ENCODE results near the gene DNAH14.

DNA sequence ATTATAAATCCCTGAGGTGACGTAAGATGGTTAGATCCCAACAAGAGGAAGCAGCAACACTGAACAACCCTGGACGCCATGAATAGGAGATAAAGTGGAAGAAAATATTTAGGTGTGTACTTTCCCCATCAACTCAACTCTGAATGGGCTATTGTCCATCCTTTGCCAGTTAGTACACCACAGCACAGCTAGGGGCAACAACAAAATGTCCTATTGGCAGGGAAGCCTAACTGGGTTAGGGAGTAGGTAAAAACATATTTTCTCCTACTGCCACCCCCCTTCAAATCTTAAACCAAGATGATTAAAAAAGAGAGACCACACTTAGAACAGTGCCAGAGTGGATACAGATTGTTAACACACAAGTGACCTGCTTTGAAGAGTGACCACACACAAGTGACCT, 278.3 kb downstream of the DNAH14 start:
- TF ChIP-seq POLR2A (IDR thresholded peaks at IDR 0.05) = no peak
- TF ChIP-seq, protein P1, sequence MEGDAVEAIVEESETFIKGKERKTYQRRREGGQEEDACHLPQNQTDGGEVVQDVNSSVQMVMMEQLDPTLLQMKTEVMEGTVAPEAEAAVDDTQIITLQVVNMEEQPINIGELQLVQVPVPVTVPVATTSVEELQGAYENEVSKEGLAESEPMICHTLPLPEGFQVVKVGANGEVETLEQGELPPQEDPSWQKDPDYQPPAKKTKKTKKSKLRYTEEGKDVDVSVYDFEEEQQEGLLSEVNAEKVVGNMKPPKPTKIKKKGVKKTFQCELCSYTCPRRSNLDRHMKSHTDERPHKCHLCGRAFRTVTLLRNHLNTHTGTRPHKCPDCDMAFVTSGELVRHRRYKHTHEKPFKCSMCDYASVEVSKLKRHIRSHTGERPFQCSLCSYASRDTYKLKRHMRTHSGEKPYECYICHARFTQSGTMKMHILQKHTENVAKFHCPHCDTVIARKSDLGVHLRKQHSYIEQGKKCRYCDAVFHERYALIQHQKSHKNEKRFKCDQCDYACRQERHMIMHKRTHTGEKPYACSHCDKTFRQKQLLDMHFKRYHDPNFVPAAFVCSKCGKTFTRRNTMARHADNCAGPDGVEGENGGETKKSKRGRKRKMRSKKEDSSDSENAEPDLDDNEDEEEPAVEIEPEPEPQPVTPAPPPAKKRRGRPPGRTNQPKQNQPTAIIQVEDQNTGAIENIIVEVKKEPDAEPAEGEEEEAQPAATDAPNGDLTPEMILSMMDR (IDR thresholded peaks at IDR 0.05) = no peak
- no peak for TF ChIP-seq EP300 (IDR thresholded peaks at IDR 0.05)
